GM23338 (cell line): Measurements from ENCODE around the gene ZFYVE28. TPM values are rescaled to one million over a fixed set of nuclear protein-coding genes. Genes with fewer than 3 reads are reported as not detected.

Source experiments
- ATAC-seq: fragments of 200-7000 bp; cut with Tn5 transposase; 3 replicates; pipeline ENCODE4 v1.9.1; 2020
- DNase-seq: peaks from one replicate; pipeline ENCODE4 v3.0.0-alpha.2; 2015; ENCODE audit warnings: low spot score
- H2AFZ ChIP-seq: fragments of 200-600 bp; sonication (generic); 2 replicates; pipeline ENCODE4 v1.8.0; 2016; ENCODE audit warnings: antibody characterized with exemption, mild to moderate bottlenecking, moderate library complexity
- H3F3A ChIP-seq: fragments of 200-600 bp; sonication (generic); replicated peaks from 2 replicates; pipeline ENCODE4 v1.8.0; 2017; ENCODE audit warnings: antibody characterized with exemption, mixed run types, low read depth
- H3K27ac ChIP-seq: fragments of 200-600 bp; sonication (generic); 2 replicates; pipeline ENCODE4 v1.6.1; 2016; ENCODE audit warnings: low read depth
- H3K27me3 ChIP-seq: fragments of 200-600 bp; sonication (generic); 2 replicates; pipeline ENCODE4 v1.8.0; 2016; ENCODE audit warnings: mild to moderate bottlenecking, mixed run types, moderate library complexity; ENCODE audit not compliant: insufficient read depth
- H3K36me3 ChIP-seq: fragments of 200-600 bp; sonication (generic); 2 replicates; pipeline ENCODE4 v1.8.0; 2016; ENCODE audit warnings: mild to moderate bottlenecking; ENCODE audit not compliant: insufficient read depth
- H3K4me1 ChIP-seq: fragments of 200-600 bp; sonication (generic); 2 replicates; pipeline ENCODE4 v1.8.0; 2016; ENCODE audit warnings: mild to moderate bottlenecking, moderate library complexity; ENCODE audit not compliant: insufficient read depth
- H3K4me2 ChIP-seq: fragments of 200-600 bp; sonication (generic); 2 replicates; pipeline ENCODE4 v1.7.1; 2017; ENCODE audit warnings: mixed run types
- H3K4me3 ChIP-seq: fragments of 200-600 bp; sonication (generic); 2 replicates; pipeline ENCODE4 v1.6.1; 2016; ENCODE audit warnings: mixed run types
- H3K79me2 ChIP-seq: fragments of 200-600 bp; sonication (generic); replicated peaks from 2 replicates; pipeline ENCODE4 v1.8.0; 2017; ENCODE audit warnings: mild to moderate bottlenecking; ENCODE audit not compliant: insufficient read depth
- H3K9me2 ChIP-seq: fragments of 200-600 bp; sonication (generic); 2 replicates; pipeline ENCODE4 v1.8.0; 2017; ENCODE audit not compliant: insufficient read depth
- H4K20me1 ChIP-seq: fragments of 200-600 bp; sonication (generic); replicated peaks from 2 replicates; pipeline ENCODE4 v1.8.0; 2017; ENCODE audit warnings: mild to moderate bottlenecking; ENCODE audit not compliant: insufficient read depth
- H3K27ac Mint-ChIP-seq: 2 replicates; pipeline ENCODE4 v1.8.0; 2020; ENCODE audit warnings: inconsistent platforms, mild to moderate bottlenecking, moderate library complexity, mixed read lengths
- H3K27me3 Mint-ChIP-seq: 3 replicates; pipeline ENCODE4 v1.8.0; 2022; ENCODE audit warnings: low read depth, mild to moderate bottlenecking, moderate library complexity, mixed read lengths, inconsistent platforms; ENCODE audit not compliant: insufficient read depth, poor library complexity
- H3K36me3 Mint-ChIP-seq: 3 replicates; pipeline ENCODE4 v1.8.0; 2021; ENCODE audit warnings: low read depth, mild to moderate bottlenecking, inconsistent platforms, moderate library complexity, mixed read lengths
- H3K4me1 Mint-ChIP-seq: 3 replicates; pipeline ENCODE4 v1.8.0; 2020; ENCODE audit warnings: mild to moderate bottlenecking, inconsistent platforms, mixed read lengths
- H3K4me3 Mint-ChIP-seq: 3 replicates; pipeline ENCODE4 v1.8.0; 2021; ENCODE audit warnings: moderate library complexity, mild to moderate bottlenecking, inconsistent platforms, mixed read lengths
- H3K9me3 Mint-ChIP-seq: 3 replicates; pipeline ENCODE4 v1.8.0; 2020; ENCODE audit warnings: moderate library complexity, mild to moderate bottlenecking, inconsistent platforms, mixed read lengths
- CREB1 ChIP-seq: fragments of 250-450 bp; sonication (Bioruptor Pico); IDR thresholded peaks from 2 replicates; pipeline ENCODE4 v1.5.0; 2020; ENCODE audit warnings: low read depth, mild to moderate bottlenecking, moderate library complexity
- EZH2 ChIP-seq: fragments of 200-600 bp; sonication (generic); IDR thresholded peaks from one replicate; pipeline ENCODE4 v1.8.0; 2017; ENCODE audit warnings: antibody characterized with exemption, mild to moderate bottlenecking, low read depth; ENCODE audit not compliant: unreplicated experiment
- EZH2phosphoT487 ChIP-seq: fragments of 200-600 bp; sonication (generic); IDR thresholded peaks from one replicate; pipeline ENCODE4 v1.8.1; 2018; ENCODE audit warnings: antibody characterized with exemption; ENCODE audit not compliant: unreplicated experiment
- JUNB ChIP-seq: IDR thresholded peaks from one replicate; pipeline ENCODE4 v1.6.1; 2016; ENCODE audit warnings: antibody characterized with exemption; ENCODE audit not compliant: unreplicated experiment
- NANOG ChIP-seq: IDR thresholded peaks from 2 replicates; pipeline ENCODE4 v1.6.1; 2016; ENCODE audit warnings: antibody characterized with exemption, borderline replicate concordance
- POLR2AphosphoS5 ChIP-seq: IDR thresholded peaks from 2 replicates; pipeline ENCODE4 v1.6.1; 2016; ENCODE audit warnings: antibody characterized with exemption, low read depth
- STAT1 ChIP-seq: IDR thresholded peaks from one replicate; pipeline ENCODE4 v1.6.1; 2016; ENCODE audit warnings: antibody characterized with exemption; ENCODE audit not compliant: unreplicated experiment
- ZNF114 ChIP-seq: fragments of 250-450 bp; sonication (Bioruptor Pico); IDR thresholded peaks from 2 replicates; pipeline ENCODE4 v1.5.0; 2020; ENCODE audit warnings: mild to moderate bottlenecking, moderate library complexity
- ZNF331 ChIP-seq: fragments of 250-450 bp; sonication (Bioruptor Pico); IDR thresholded peaks from 2 replicates; pipeline ENCODE4 v1.5.0; 2020; ENCODE audit warnings: low read depth, mild to moderate bottlenecking, moderate library complexity
- polyA plus RNA-seq: library from polyadenylated mRNA; unstranded; fragments of >200 nt; fragmentation: Nextera tagmentation; extraction: Ambion mirVana; gene quantifications from 2 replicates; pipeline ENCODE4 v1.2.1, GENCODE V29; 2016
- total RNA-seq: library from RNA; depleted of rRNA; stranded (reverse); fragments of >200 nt; shearing (Covaris generic); gene quantifications from 2 replicates; pipeline ENCODE4 v1.2.3, GENCODE V29; 2014
- TF ChIP-seq, protein P1 (sequence below): IDR thresholded peaks from one replicate; pipeline ENCODE4 v1.6.1; 2018; ENCODE audit warnings: antibody characterized with exemption; ENCODE audit not compliant: unreplicated experiment
- TF ChIP-seq, protein P2 (sequence below): fragments of 250-450 bp; sonication (Bioruptor Pico); IDR thresholded peaks from 2 replicates; pipeline ENCODE4 v1.5.0; 2020; ENCODE audit warnings: mild to moderate bottlenecking, moderate library complexity
- TF ChIP-seq, protein P3 (sequence below), 2 experiments: fragments of 200-600 bp in 1 of 2; sonication (generic) in 1 of 2; conservative IDR thresholded peaks; 2 replicates each; pipeline versions ENCODE4 v1.5.1 to v1.6.1; 2016 to 2017; ENCODE audit warnings: antibody characterized with exemption in 2 of 2, low read depth in 2 of 2, mild to moderate bottlenecking in 2 of 2, moderate library complexity in 1 of 2
- TF ChIP-seq, protein P4 (sequence below): IDR thresholded peaks from 2 replicates; pipeline ENCODE4 v1.6.1; 2016; ENCODE audit warnings: antibody characterized with exemption

Gene ZFYVE28
- total and polyA plus RNA-seq, 2 experiments from 2014 or later: 2.6 to 4.6 TPM

DNA sequence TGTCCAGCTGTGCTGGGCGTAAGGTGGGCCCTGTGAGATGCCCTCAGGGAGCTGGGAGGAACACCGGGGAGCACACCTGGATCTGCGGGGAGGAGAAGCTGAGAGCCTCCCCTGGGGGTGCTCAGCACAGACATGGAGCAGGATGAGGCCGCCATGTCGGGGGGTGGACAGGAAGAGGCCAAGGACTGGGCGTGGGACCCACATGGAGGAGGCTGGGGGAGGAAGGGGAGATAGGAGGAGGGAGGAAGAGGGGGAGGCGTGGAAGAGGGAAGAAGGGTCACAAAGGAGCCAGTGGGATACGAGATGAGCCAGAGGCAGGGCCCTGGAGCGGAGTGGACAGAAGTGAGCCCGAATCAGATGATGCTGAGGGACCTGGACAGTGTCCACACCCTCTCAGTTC is 66.3 kb downstream of the ZFYVE28 start:
- H3K36me3 ChIP-seq: no peaks in the 10 kb centered on the region
- no peaks in the 10 kb centered on the region for H3K9me2 ChIP-seq
- no peaks in the 10 kb centered on the region for H3F3A ChIP-seq
- DNase-seq (no peak), ATAC-seq (no peak)
- Mint-ChIP-seq H3K4me3 (no peak overlapping the region), H3K9me3 (no peaks in the 10 kb centered on the region; the same call in 2 of the 3 replicates), H3K4me1 (no peaks in the 10 kb centered on the region), H3K27me3 (peaks cover 12% of the 10 kb centered on the region), H3K36me3 (no peaks in the 10 kb centered on the region), H3K27ac (no peak overlapping the region)
- H2AFZ ChIP-seq: no peak overlapping the region
- no peak overlapping the region for H3K27ac ChIP-seq
- H3K27me3 ChIP-seq: no peaks in the 10 kb centered on the region
- no peaks in the 10 kb centered on the region for H3K4me1 ChIP-seq
- no peaks in the 10 kb centered on the region for H4K20me1 ChIP-seq
- TF ChIP-seq ZNF331: no peak
- TF ChIP-seq, protein P1, sequence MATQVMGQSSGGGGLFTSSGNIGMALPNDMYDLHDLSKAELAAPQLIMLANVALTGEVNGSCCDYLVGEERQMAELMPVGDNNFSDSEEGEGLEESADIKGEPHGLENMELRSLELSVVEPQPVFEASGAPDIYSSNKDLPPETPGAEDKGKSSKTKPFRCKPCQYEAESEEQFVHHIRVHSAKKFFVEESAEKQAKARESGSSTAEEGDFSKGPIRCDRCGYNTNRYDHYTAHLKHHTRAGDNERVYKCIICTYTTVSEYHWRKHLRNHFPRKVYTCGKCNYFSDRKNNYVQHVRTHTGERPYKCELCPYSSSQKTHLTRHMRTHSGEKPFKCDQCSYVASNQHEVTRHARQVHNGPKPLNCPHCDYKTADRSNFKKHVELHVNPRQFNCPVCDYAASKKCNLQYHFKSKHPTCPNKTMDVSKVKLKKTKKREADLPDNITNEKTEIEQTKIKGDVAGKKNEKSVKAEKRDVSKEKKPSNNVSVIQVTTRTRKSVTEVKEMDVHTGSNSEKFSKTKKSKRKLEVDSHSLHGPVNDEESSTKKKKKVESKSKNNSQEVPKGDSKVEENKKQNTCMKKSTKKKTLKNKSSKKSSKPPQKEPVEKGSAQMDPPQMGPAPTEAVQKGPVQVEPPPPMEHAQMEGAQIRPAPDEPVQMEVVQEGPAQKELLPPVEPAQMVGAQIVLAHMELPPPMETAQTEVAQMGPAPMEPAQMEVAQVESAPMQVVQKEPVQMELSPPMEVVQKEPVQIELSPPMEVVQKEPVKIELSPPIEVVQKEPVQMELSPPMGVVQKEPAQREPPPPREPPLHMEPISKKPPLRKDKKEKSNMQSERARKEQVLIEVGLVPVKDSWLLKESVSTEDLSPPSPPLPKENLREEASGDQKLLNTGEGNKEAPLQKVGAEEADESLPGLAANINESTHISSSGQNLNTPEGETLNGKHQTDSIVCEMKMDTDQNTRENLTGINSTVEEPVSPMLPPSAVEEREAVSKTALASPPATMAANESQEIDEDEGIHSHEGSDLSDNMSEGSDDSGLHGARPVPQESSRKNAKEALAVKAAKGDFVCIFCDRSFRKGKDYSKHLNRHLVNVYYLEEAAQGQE: no peak
- TF ChIP-seq, protein P2, sequence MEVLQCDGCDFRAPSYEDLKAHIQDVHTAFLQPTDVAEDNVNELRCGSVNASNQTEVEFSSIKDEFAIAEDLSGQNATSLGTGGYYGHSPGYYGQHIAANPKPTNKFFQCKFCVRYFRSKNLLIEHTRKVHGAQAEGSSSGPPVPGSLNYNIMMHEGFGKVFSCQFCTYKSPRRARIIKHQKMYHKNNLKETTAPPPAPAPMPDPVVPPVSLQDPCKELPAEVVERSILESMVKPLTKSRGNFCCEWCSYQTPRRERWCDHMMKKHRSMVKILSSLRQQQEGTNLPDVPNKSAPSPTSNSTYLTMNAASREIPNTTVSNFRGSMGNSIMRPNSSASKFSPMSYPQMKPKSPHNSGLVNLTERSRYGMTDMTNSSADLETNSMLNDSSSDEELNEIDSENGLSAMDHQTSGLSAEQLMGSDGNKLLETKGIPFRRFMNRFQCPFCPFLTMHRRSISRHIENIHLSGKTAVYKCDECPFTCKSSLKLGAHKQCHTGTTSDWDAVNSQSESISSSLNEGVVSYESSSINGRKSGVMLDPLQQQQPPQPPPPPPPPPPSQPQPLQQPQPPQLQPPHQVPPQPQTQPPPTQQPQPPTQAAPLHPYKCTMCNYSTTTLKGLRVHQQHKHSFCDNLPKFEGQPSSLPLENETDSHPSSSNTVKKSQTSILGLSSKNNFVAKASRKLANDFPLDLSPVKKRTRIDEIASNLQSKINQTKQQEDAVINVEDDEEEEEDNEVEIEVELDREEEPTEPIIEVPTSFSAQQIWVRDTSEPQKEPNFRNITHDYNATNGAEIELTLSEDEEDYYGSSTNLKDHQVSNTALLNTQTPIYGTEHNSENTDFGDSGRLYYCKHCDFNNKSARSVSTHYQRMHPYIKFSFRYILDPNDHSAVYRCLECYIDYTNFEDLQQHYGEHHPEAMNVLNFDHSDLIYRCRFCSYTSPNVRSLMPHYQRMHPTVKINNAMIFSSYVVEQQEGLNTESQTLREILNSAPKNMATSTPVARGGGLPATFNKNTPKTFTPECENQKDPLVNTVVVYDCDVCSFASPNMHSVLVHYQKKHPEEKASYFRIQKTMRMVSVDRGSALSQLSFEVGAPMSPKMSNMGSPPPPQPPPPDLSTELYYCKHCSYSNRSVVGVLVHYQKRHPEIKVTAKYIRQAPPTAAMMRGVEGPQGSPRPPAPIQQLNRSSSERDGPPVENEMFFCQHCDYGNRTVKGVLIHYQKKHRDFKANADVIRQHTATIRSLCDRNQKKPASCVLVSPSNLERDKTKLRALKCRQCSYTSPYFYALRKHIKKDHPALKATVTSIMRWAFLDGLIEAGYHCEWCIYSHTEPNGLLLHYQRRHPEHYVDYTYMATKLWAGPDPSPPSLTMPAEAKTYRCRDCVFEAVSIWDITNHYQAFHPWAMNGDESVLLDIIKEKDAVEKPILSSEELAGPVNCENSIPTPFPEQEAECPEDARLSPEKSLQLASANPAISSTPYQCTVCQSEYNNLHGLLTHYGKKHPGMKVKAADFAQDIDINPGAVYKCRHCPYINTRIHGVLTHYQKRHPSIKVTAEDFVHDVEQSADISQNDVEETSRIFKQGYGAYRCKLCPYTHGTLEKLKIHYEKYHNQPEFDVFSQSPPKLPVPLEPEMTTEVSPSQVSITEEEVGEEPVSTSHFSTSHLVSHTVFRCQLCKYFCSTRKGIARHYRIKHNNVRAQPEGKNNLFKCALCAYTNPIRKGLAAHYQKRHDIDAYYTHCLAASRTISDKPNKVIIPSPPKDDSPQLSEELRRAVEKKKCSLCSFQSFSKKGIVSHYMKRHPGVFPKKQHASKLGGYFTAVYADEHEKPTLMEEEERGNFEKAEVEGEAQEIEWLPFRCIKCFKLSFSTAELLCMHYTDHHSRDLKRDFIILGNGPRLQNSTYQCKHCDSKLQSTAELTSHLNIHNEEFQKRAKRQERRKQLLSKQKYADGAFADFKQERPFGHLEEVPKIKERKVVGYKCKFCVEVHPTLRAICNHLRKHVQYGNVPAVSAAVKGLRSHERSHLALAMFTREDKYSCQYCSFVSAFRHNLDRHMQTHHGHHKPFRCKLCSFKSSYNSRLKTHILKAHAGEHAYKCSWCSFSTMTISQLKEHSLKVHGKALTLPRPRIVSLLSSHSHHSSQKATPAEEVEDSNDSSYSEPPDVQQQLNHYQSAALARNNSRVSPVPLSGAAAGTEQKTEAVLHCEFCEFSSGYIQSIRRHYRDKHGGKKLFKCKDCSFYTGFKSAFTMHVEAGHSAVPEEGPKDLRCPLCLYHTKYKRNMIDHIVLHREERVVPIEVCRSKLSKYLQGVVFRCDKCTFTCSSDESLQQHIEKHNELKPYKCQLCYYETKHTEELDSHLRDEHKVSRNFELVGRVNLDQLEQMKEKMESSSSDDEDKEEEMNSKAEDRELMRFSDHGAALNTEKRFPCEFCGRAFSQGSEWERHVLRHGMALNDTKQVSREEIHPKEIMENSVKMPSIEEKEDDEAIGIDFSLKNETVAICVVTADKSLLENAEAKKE (CRISPR knock-in tag): no peak
- no peak for TF ChIP-seq EZH2
- TF ChIP-seq NANOG: no peak
- no peak for TF ChIP-seq JUNB
- TF ChIP-seq CREB1 (CRISPR knock-in tag): no peak
- TF ChIP-seq POLR2AphosphoS5: no peak
- TF ChIP-seq STAT1: no peak
- no peak for TF ChIP-seq ZNF114 (CRISPR knock-in tag)
- no peak for TF ChIP-seq EZH2phosphoT487
- TF ChIP-seq, protein P3, sequence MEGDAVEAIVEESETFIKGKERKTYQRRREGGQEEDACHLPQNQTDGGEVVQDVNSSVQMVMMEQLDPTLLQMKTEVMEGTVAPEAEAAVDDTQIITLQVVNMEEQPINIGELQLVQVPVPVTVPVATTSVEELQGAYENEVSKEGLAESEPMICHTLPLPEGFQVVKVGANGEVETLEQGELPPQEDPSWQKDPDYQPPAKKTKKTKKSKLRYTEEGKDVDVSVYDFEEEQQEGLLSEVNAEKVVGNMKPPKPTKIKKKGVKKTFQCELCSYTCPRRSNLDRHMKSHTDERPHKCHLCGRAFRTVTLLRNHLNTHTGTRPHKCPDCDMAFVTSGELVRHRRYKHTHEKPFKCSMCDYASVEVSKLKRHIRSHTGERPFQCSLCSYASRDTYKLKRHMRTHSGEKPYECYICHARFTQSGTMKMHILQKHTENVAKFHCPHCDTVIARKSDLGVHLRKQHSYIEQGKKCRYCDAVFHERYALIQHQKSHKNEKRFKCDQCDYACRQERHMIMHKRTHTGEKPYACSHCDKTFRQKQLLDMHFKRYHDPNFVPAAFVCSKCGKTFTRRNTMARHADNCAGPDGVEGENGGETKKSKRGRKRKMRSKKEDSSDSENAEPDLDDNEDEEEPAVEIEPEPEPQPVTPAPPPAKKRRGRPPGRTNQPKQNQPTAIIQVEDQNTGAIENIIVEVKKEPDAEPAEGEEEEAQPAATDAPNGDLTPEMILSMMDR (conservative IDR thresholded peaks at IDR 0.05; ENCODE audit: low read depth in 2 of 2): no peak
- TF ChIP-seq, protein P4, sequence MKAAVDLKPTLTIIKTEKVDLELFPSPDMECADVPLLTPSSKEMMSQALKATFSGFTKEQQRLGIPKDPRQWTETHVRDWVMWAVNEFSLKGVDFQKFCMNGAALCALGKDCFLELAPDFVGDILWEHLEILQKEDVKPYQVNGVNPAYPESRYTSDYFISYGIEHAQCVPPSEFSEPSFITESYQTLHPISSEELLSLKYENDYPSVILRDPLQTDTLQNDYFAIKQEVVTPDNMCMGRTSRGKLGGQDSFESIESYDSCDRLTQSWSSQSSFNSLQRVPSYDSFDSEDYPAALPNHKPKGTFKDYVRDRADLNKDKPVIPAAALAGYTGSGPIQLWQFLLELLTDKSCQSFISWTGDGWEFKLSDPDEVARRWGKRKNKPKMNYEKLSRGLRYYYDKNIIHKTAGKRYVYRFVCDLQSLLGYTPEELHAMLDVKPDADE: no peak
- no peak overlapping the region for H3K4me2 ChIP-seq
- no peak overlapping the region for H3K4me3 ChIP-seq
- H3K79me2 ChIP-seq: no peaks in the 10 kb centered on the region
